NB4 (cell line): Measurements from ENCODE around the gene VKORC1.

ENCODE experiments used
- CTCF ChIP-seq: IDR thresholded peaks from one replicate; pipeline ENCODE4 v1.5.1; 2012; ENCODE audit warnings: low read depth, low read length
- MYC ChIP-seq: IDR thresholded peaks from 2 replicates; pipeline ENCODE4 v1.6.1; 2011; ENCODE audit warnings: low read depth, low read length
- POLR2A ChIP-seq: IDR thresholded peaks from 2 replicates; pipeline ENCODE4 v1.6.1; 2011; ENCODE audit warnings: mild to moderate bottlenecking; ENCODE audit not compliant: insufficient read length; ENCODE audit errors: extremely low read depth

- TF ChIP-seq CTCF (no peak), POLR2A (no peak), MYC (no peak)
Observed at GRCh38 chr16:31090540-31090939, 4.1 kb downstream of the VKORC1 start.
